ENCODE data around the gene CCL3. TPM values are rescaled to one million over a fixed set of nuclear protein-coding genes. Genes with fewer than 3 reads are reported as not detected.

CCL3 gene
- total and polyA plus RNA-seq, 4 donors, result 0.92 to 5.6 (median 1.8) TPM

DNA sequence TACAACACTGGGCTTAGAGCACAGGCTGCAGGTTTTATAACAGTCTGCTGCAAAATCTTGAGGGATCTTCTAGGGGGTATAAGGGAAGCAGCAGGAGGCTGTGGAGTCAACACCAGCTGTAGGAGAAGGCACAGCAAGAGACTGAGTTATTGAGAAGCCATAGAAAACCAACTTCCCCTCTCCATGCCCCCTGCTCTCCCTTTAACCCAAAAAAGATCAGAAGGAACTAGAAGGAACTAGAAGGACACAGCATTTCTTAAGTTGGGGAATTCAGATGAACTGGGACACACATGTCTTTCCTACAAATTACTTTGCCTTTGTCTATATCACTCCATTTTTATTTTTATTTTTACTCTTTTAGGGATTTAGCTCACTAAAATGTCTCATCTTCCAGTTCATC is 32.0 kb downstream of the CCL3 start:
- no peak overlapping the region for H3K4me3 ChIP-seq (ENCODE audit: low read depth in 1 of 3, low read length in 3 of 3)
- H3K27me3 ChIP-seq (ENCODE audit: control insufficient read depth in 4 of 4, insufficient read depth in 4 of 4, low read length in 3 of 4), result no peaks in the 10 kb centered on the region
- H3K9me3 ChIP-seq (ENCODE audit: control insufficient read depth in 4 of 4, low read length in 3 of 4), result no peaks in the 10 kb centered on the region
- H3K9ac ChIP-seq (ENCODE audit: low read depth in 1 of 2, low read length in 2 of 2), result no peak overlapping the region
- no peaks in the 10 kb centered on the region for H3K36me3 ChIP-seq (ENCODE audit: control insufficient read depth in 4 of 4, insufficient read depth in 3 of 4, low read depth in 1 of 4, low read length in 3 of 4)
- H3K27ac ChIP-seq (ENCODE audit: low read depth in 1 of 2, low read length in 2 of 2), result no peak overlapping the region
- DNase-seq (ENCODE audit: low spot score), result no peak
- H3K4me1 ChIP-seq (ENCODE audit: control insufficient read depth in 4 of 4, insufficient read depth in 4 of 4, low read length in 3 of 4), result peaks cover 0 to 4% (median 0%) of the 10 kb centered on the region in 4 donors
- TF ChIP-seq, protein P1, sequence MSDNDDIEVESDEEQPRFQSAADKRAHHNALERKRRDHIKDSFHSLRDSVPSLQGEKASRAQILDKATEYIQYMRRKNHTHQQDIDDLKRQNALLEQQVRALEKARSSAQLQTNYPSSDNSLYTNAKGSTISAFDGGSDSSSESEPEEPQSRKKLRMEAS (IDR thresholded peaks at IDR 0.05), result no peak
- TF ChIP-seq TAF1 (conservative IDR thresholded peaks at IDR 0.05), result no peak
- no peak for TF ChIP-seq JUND (IDR thresholded peaks at IDR 0.05)
- TF ChIP-seq HNF4G (IDR thresholded peaks at IDR 0.05), result no peak
- no peak for TF ChIP-seq NR2F2 (IDR thresholded peaks at IDR 0.05)
- no peak for TF ChIP-seq SP1 (IDR thresholded peaks at IDR 0.05)
- TF ChIP-seq GABPA (IDR thresholded peaks at IDR 0.05 in 1 of 2, conservative IDR thresholded peaks at IDR 0.05 in 1 of 2), result no peak
- TF ChIP-seq RAD21 (IDR thresholded peaks at IDR 0.05), result no peak
- TF ChIP-seq EGR1 (IDR thresholded peaks at IDR 0.05; ENCODE audit: low read depth in 2 of 2), result no peak
- TF ChIP-seq, protein P2, sequence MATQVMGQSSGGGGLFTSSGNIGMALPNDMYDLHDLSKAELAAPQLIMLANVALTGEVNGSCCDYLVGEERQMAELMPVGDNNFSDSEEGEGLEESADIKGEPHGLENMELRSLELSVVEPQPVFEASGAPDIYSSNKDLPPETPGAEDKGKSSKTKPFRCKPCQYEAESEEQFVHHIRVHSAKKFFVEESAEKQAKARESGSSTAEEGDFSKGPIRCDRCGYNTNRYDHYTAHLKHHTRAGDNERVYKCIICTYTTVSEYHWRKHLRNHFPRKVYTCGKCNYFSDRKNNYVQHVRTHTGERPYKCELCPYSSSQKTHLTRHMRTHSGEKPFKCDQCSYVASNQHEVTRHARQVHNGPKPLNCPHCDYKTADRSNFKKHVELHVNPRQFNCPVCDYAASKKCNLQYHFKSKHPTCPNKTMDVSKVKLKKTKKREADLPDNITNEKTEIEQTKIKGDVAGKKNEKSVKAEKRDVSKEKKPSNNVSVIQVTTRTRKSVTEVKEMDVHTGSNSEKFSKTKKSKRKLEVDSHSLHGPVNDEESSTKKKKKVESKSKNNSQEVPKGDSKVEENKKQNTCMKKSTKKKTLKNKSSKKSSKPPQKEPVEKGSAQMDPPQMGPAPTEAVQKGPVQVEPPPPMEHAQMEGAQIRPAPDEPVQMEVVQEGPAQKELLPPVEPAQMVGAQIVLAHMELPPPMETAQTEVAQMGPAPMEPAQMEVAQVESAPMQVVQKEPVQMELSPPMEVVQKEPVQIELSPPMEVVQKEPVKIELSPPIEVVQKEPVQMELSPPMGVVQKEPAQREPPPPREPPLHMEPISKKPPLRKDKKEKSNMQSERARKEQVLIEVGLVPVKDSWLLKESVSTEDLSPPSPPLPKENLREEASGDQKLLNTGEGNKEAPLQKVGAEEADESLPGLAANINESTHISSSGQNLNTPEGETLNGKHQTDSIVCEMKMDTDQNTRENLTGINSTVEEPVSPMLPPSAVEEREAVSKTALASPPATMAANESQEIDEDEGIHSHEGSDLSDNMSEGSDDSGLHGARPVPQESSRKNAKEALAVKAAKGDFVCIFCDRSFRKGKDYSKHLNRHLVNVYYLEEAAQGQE (IDR thresholded peaks at IDR 0.05), result no peak
- no peak for TF ChIP-seq RXRA (IDR thresholded peaks at IDR 0.05)
- TF ChIP-seq, protein P3, sequence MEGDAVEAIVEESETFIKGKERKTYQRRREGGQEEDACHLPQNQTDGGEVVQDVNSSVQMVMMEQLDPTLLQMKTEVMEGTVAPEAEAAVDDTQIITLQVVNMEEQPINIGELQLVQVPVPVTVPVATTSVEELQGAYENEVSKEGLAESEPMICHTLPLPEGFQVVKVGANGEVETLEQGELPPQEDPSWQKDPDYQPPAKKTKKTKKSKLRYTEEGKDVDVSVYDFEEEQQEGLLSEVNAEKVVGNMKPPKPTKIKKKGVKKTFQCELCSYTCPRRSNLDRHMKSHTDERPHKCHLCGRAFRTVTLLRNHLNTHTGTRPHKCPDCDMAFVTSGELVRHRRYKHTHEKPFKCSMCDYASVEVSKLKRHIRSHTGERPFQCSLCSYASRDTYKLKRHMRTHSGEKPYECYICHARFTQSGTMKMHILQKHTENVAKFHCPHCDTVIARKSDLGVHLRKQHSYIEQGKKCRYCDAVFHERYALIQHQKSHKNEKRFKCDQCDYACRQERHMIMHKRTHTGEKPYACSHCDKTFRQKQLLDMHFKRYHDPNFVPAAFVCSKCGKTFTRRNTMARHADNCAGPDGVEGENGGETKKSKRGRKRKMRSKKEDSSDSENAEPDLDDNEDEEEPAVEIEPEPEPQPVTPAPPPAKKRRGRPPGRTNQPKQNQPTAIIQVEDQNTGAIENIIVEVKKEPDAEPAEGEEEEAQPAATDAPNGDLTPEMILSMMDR (IDR thresholded peaks at IDR 0.05; ENCODE audit: low read depth, low read length, missing input control), result no peak
- TF ChIP-seq FOXA2 (IDR thresholded peaks at IDR 0.05), result no peak
- no peak for TF ChIP-seq FOXA1 (IDR thresholded peaks at IDR 0.05)
- no peak for TF ChIP-seq HNF4A (conservative IDR thresholded peaks at IDR 0.05)
- no peak for TF ChIP-seq YY1 (IDR thresholded peaks at IDR 0.05)

DNA sequence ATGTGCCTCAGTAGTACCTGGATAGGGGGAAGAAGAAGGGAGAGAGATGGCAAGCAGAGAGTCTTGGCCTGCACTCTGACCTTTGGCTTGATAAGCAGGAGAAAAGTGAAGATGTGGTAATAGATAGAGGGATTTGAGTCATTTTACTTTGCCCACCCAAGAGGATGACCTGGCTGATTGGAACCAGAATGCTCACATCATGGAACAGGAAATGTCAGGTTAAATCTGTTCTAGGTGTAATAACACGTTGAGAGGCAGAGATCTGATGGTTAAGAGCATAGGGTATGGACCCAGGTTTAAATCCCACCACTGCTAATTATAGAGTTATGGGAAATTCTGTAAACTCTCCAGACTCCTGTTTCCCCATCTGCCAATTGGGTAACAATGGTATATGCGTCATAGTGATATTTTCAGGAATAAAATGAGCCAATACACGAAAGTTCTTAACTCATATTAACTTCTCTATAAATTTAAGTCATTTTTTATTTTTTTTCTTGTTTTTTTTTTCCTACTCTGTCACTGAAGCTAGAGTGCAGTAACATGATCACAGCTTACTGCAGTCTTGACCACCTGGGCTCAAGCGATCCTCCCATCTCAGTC is 33.9 kb downstream of the CCL3 start:
- TF ChIP-seq GABPA (IDR thresholded peaks at IDR 0.05 in 1 of 2, conservative IDR thresholded peaks at IDR 0.05 in 1 of 2), result no peak
- no peak for TF ChIP-seq HNF4G (IDR thresholded peaks at IDR 0.05)
- no peak for TF ChIP-seq FOXA2 (IDR thresholded peaks at IDR 0.05)
- TF ChIP-seq JUND (IDR thresholded peaks at IDR 0.05), result no peak
- TF ChIP-seq EGR1 (IDR thresholded peaks at IDR 0.05; ENCODE audit: low read depth in 2 of 2), result no peak
- no peak for TF ChIP-seq NR2F2 (IDR thresholded peaks at IDR 0.05)
- TF ChIP-seq, protein P4, sequence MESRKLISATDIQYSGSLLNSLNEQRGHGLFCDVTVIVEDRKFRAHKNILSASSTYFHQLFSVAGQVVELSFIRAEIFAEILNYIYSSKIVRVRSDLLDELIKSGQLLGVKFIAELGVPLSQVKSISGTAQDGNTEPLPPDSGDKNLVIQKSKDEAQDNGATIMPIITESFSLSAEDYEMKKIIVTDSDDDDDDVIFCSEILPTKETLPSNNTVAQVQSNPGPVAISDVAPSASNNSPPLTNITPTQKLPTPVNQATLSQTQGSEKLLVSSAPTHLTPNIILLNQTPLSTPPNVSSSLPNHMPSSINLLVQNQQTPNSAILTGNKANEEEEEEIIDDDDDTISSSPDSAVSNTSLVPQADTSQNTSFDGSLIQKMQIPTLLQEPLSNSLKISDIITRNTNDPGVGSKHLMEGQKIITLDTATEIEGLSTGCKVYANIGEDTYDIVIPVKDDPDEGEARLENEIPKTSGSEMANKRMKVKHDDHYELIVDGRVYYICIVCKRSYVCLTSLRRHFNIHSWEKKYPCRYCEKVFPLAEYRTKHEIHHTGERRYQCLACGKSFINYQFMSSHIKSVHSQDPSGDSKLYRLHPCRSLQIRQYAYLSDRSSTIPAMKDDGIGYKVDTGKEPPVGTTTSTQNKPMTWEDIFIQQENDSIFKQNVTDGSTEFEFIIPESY (IDR thresholded peaks at IDR 0.05), result no peak
- no peak for TF ChIP-seq FOXA1 (IDR thresholded peaks at IDR 0.05)
- TF ChIP-seq, protein P1 (IDR thresholded peaks at IDR 0.05), result no peak
- no peak for TF ChIP-seq YY1 (IDR thresholded peaks at IDR 0.05)
- TF ChIP-seq, protein P5, sequence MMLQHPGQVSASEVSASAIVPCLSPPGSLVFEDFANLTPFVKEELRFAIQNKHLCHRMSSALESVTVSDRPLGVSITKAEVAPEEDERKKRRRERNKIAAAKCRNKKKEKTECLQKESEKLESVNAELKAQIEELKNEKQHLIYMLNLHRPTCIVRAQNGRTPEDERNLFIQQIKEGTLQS (IDR thresholded peaks at IDR 0.05), result no peak
- no peak overlapping the region for H3K27ac ChIP-seq (ENCODE audit: low read depth in 1 of 2, low read length in 2 of 2)

More for the DNA sequence above, 33.9 kb downstream of the CCL3 start:
- Histone ChIP-seq H3K4me1 (ENCODE audit: control insufficient read depth in 4 of 4, insufficient read depth in 4 of 4, low read length in 3 of 4) (peaks cover 0 to 4% (median 0%) of the 10 kb centered on the region in 4 donors), H3K36me3 (ENCODE audit: control insufficient read depth in 4 of 4, insufficient read depth in 3 of 4, low read depth in 1 of 4, low read length in 3 of 4) (no peaks in the 10 kb centered on the region), H3K4me3 (ENCODE audit: low read depth in 1 of 3, low read length in 3 of 3) (no peak overlapping the region), H3K27me3 (ENCODE audit: control insufficient read depth in 4 of 4, insufficient read depth in 4 of 4, low read length in 3 of 4) (no peaks in the 10 kb centered on the region), H3K9me3 (ENCODE audit: control insufficient read depth in 4 of 4, low read length in 3 of 4) (peaks cover 0 to 4% (median 0%) of the 10 kb centered on the region in 4 donors), H3K9ac (ENCODE audit: low read depth in 1 of 2, low read length in 2 of 2) (no peak overlapping the region)
- WGBS, result 90% methylated on average over 4 of the region's 4 CpGs
- DNase-seq (ENCODE audit: low spot score), result no peak

Measured in liver (tissue), 9 donors.